OCI-LY1 (cell line): ENCODE measurements around the gene NR0B1.

Source experiments
- H2AFZ ChIP-seq: fragments of 200-600 bp; sonication (generic), shearing (Covaris generic); 2 replicates; pipeline ENCODE4 v1.6.0; 2014; ENCODE audit warnings: antibody characterized with exemption, mild to moderate bottlenecking, low read length
- H3F3A ChIP-seq: fragments of 200-600 bp; sonication (generic), shearing (Covaris generic); 2 replicates; pipeline ENCODE4 v1.6.0; 2014; ENCODE audit warnings: mild to moderate bottlenecking, antibody characterized with exemption, low read length, moderate library complexity; ENCODE audit not compliant: insufficient read depth
- H3K27ac ChIP-seq: fragments of 200-600 bp; sonication (generic); 2 replicates; pipeline ENCODE4 v1.5.1; 2014; ENCODE audit warnings: low read length, mixed run types, mild to moderate bottlenecking, low read depth; ENCODE audit not compliant: poor library complexity, severe bottlenecking
- H3K27me3 ChIP-seq: fragments of 200-600 bp; sonication (generic); 2 replicates; pipeline ENCODE4 v1.6.0; 2014; ENCODE audit warnings: antibody characterized with exemption, mild to moderate bottlenecking, low read length, moderate library complexity; ENCODE audit not compliant: insufficient read depth
- H3K36me3 ChIP-seq: fragments of 200-600 bp; sonication (generic); 2 replicates; pipeline ENCODE4 v1.6.1; 2014; ENCODE audit warnings: mild to moderate bottlenecking, antibody characterized with exemption, low read length, moderate library complexity, mixed read lengths; ENCODE audit not compliant: insufficient read depth
- H3K4me1 ChIP-seq: fragments of 200-600 bp; sonication (generic); 2 replicates; pipeline ENCODE4 v1.5.1; 2014; ENCODE audit warnings: mild to moderate bottlenecking, low read length, moderate library complexity; ENCODE audit not compliant: insufficient read depth, severe bottlenecking
- H3K4me2 ChIP-seq: fragments of 200-600 bp; sonication (generic), shearing (Covaris generic); 2 replicates; pipeline ENCODE4 v1.6.1; 2014; ENCODE audit warnings: low read length
- H3K4me3 ChIP-seq: fragments of 200-600 bp; sonication (generic); 2 replicates; pipeline ENCODE4 v1.5.1; 2014; ENCODE audit warnings: low read length, low read depth, mild to moderate bottlenecking, mixed read lengths; ENCODE audit not compliant: poor library complexity, severe bottlenecking
- H3K79me2 ChIP-seq: fragments of 200-600 bp; shearing (Covaris generic); 2 replicates; pipeline ENCODE4 v1.6.1; 2016; ENCODE audit warnings: mixed run types, low read length, mixed read lengths; ENCODE audit not compliant: insufficient read depth
- H3K9ac ChIP-seq: fragments of 200-600 bp; sonication (generic), shearing (Covaris generic); 2 replicates; pipeline ENCODE4 v1.6.1; 2014; ENCODE audit warnings: mild to moderate bottlenecking, low read length, mixed read lengths
- H3K9me2 ChIP-seq: fragments of 200-600 bp; sonication (generic), shearing (Covaris generic); 2 replicates; pipeline ENCODE4 v1.6.1; 2014; ENCODE audit warnings: low read depth, mild to moderate bottlenecking, low read length, mixed read lengths
- H3K9me3 ChIP-seq: fragments of 200-600 bp; shearing (Covaris generic); 2 replicates; pipeline ENCODE4 v1.6.1; 2014; ENCODE audit warnings: low read length, mixed read lengths
- H4K20me1 ChIP-seq: fragments of 200-600 bp; sonication (generic), shearing (Covaris generic); 2 replicates; pipeline ENCODE4 v1.6.0; 2016; ENCODE audit warnings: mild to moderate bottlenecking, low read length; ENCODE audit not compliant: insufficient read depth
- EZH2 ChIP-seq: fragments of 200-600 bp; sonication (generic), shearing (Covaris generic); IDR thresholded peaks from 2 replicates; pipeline ENCODE4 v1.8.0; 2017; ENCODE audit warnings: borderline replicate concordance, mixed run types, mild to moderate bottlenecking, antibody characterized with exemption, low read length, moderate library complexity, mixed read lengths
- TF ChIP-seq, protein P1 (sequence below): fragments of 200-600 bp; sonication (generic), shearing (Covaris generic); IDR thresholded peaks from 2 replicates; pipeline ENCODE4 v1.5.1; 2017; ENCODE audit warnings: mild to moderate bottlenecking, antibody characterized with exemption, low read length, moderate library complexity, mixed read lengths

Gene NR0B1

DNA sequence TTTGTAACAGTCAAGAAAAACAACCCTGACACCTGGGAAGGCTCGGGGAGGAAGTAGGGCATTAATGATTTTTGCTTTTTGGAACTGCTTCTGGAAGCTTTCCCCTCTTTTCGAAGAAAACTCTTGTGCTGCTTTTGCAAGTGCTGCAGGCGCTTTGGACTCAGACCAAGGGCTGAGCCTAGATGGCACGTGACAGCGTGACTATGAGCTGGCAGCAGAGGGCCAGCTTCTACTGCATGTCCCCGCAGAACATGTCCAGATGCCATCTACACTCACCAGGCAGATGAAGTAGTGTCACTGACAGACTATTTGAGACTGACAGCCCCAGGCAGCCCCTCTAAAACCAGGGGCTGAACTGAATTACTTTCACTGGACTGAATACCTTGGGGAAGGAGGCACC, 6.2 kb downstream of the NR0B1 start:
- Histone ChIP-seq H3K36me3 (no peaks in the 10 kb centered on the region), H3K27me3 (no peaks in the 10 kb centered on the region), H3K79me2 (no peaks in the 10 kb centered on the region), H3K9me2 (no peaks in the 10 kb centered on the region), H3K27ac (no peak overlapping the region), H3K9me3 (no peaks in the 10 kb centered on the region), H3K9ac (no peak overlapping the region), H4K20me1 (no peaks in the 10 kb centered on the region), H3K4me1 (no peaks in the 10 kb centered on the region), H2AFZ (no peak overlapping the region), H3K4me3 (no peak overlapping the region), H3K4me2 (no peak overlapping the region), H3F3A (no peaks in the 10 kb centered on the region)
- no peak for TF ChIP-seq EZH2
- TF ChIP-seq, protein P1, sequence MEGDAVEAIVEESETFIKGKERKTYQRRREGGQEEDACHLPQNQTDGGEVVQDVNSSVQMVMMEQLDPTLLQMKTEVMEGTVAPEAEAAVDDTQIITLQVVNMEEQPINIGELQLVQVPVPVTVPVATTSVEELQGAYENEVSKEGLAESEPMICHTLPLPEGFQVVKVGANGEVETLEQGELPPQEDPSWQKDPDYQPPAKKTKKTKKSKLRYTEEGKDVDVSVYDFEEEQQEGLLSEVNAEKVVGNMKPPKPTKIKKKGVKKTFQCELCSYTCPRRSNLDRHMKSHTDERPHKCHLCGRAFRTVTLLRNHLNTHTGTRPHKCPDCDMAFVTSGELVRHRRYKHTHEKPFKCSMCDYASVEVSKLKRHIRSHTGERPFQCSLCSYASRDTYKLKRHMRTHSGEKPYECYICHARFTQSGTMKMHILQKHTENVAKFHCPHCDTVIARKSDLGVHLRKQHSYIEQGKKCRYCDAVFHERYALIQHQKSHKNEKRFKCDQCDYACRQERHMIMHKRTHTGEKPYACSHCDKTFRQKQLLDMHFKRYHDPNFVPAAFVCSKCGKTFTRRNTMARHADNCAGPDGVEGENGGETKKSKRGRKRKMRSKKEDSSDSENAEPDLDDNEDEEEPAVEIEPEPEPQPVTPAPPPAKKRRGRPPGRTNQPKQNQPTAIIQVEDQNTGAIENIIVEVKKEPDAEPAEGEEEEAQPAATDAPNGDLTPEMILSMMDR, result no peak

DNA sequence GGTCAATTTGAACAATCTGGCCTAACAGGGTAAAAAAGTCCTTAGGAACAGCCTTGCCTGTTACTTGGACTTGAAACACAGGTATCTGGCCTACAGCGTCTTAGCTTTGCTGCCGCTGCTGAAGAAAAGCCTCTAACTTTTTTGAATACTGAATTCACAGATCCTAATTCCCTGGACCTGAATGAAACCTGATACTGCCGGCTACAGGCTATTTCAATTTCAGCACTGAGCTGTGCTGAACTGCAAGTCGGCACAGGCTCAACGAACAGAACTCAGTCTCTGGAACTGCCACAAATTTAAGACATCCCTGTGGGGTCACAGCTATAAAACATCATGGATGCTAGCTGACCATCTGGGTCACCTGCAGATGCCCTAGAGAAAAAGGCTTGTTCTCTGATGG, 7.2 kb downstream of the NR0B1 start:
- Histone ChIP-seq H3K9me3 (no peaks in the 10 kb centered on the region), H3K79me2 (no peaks in the 10 kb centered on the region), H3K9me2 (no peaks in the 10 kb centered on the region), H3K4me1 (no peaks in the 10 kb centered on the region), H3F3A (no peaks in the 10 kb centered on the region), H3K36me3 (no peaks in the 10 kb centered on the region), H3K4me3 (no peak overlapping the region), H3K27ac (no peak overlapping the region), H3K9ac (no peak overlapping the region), H3K27me3 (no peaks in the 10 kb centered on the region), H4K20me1 (no peaks in the 10 kb centered on the region), H3K4me2 (no peak overlapping the region), H2AFZ (no peak overlapping the region)
- TF ChIP-seq EZH2, result no peak
- TF ChIP-seq, protein P1, result no peak

DNA sequence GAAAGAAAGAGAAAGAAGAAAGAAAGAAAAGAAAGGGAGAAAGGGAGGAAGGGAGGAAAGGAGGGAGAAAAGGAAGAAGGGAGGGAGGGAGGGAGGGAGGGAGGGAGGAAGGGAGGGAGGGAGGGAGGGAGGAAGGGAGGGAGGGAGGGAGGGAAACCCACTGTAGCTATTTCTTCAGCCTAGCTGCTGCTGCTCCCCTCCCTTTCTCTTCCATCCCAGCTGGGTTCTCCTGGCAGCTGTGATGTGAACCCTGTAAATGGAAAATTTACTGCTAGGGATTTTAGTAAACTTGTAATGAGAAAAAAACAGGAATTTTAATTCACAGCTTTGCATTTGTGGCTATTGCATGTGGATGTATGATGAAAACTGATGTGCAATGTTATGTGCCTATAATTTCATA, 8.0 kb downstream of the NR0B1 start:
- no peaks in the 10 kb centered on the region for H3K27me3 ChIP-seq
- no peak overlapping the region for H3K4me2 ChIP-seq
- TF ChIP-seq, protein P1, result no peak
- H3K9me2 ChIP-seq, result no peaks in the 10 kb centered on the region
- H3K4me1 ChIP-seq, result no peaks in the 10 kb centered on the region
- no peak overlapping the region for H3K27ac ChIP-seq
- no peaks in the 10 kb centered on the region for H3K36me3 ChIP-seq
- H3K4me3 ChIP-seq, result no peak overlapping the region
- no peak overlapping the region for H3K9ac ChIP-seq
- H2AFZ ChIP-seq, result no peak overlapping the region
- H4K20me1 ChIP-seq, result no peaks in the 10 kb centered on the region
- H3K9me3 ChIP-seq, result no peaks in the 10 kb centered on the region
- no peaks in the 10 kb centered on the region for H3K79me2 ChIP-seq
- H3F3A ChIP-seq, result no peaks in the 10 kb centered on the region
